Fibroblast of lung (primary cell): ENCODE data around the gene CHD3.

Experiments used
- CTCF ChIP-seq, 2 donors: IDR thresholded peaks in 1 of 2; conservative IDR thresholded peaks in 1 of 2; 1 replicate in 1 of 2; 2 replicates in 1 of 2; pipeline ENCODE4 v1.5.1; 2011 to 2012; ENCODE audit warnings: low read length in 2 of 2, control low read depth in 1 of 2, inconsistent platforms in 1 of 2, low read depth in 1 of 2, mild to moderate bottlenecking in 1 of 2
- EZH2 ChIP-seq: IDR thresholded peaks from 2 replicates; pipeline ENCODE4 v1.5.1; 2012; ENCODE audit warnings: low read length, control low read depth, mild to moderate bottlenecking; ENCODE audit errors: missing control alignments

GRCh38 chr17:7956228-7956965 lies 67.8 kb downstream of the CHD3 start:
- TF ChIP-seq CTCF (conservative IDR thresholded peaks at IDR 0.05 in 1 of 2, IDR thresholded peaks at IDR 0.05 in 1 of 2; ENCODE audit: low read depth in 1 of 2, low read length in 2 of 2) (no peak), EZH2 (no peak)
